ENCODE measurements around the gene RPS10.

The RPS10 gene

DNA sequence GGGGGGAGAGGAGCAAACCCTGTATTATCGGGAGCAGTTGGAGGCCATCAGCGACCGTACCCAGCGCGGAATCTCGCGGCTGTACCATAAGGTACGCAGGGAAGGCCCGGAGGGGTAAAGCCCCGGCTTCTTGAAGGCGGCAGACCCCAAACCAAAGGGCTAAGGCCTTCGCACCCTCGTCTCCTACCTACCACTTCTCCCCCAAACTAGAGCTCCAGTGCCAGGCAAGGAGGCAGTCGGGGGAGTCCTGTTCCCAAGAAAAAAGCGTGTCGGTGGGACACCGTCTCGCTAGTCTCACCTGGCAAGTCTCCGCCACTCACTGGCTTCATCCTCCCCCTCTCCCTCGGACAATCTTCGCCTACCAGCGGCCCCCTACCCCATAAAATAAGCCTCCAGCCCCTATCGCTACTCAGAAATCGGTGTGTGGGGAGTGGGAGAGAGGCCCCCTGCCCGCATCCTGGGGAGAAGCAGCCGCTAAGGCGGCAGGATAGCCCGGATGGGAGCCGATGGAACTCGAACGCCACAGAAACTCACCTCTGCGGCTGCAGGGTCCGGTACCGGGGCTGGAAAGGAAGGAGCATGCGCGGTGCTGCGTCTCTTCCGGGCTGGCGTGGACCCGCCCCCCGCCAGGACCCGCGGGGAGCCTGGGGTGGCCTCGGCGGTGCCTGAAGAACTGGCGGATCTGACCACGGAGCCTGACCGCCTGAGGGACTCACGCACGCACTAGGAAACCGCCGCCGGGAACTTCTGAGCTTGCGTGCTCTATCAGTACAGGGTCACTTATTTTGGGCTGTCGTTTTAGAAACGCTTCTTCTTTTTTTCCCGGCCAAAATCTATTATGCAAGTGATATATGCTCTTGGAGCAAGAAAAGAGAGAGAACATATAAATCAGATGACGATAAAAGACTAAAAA is at the start of gene RPS10:
Gene RPS10, minus strand, starts transcription at position 572 of the 913 bp plus-strand sequence. CDS start 848 bp downstream, outside the sequence.
- DNase-seq (ENCODE audit: low read depth, low spot score) = peak; percentile 82

DNA sequence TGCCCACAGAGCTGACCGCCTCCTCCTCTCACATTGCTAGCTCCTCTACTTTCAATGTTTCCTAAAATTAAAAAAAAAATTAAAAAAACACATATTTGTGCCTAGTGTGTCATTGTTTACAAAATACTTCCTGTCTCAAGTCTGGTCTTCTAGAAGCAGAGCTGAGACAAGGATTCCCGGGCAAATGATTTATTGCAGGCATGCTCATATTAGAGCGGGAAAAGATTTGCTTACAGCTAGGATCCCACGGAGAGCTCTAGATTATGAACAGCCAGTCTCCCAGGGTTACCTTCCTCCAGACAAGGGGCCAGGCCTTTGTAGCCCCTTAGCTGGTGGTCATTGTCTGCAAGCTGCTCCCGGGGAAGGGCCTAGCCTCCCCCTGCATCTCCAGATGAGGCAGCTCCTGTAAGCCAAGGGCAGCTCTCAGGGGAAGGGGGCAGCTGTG is 49.4 kb upstream of the RPS10 start:
- DNase-seq (ENCODE audit: low read depth, low spot score) = no peak

DNA sequence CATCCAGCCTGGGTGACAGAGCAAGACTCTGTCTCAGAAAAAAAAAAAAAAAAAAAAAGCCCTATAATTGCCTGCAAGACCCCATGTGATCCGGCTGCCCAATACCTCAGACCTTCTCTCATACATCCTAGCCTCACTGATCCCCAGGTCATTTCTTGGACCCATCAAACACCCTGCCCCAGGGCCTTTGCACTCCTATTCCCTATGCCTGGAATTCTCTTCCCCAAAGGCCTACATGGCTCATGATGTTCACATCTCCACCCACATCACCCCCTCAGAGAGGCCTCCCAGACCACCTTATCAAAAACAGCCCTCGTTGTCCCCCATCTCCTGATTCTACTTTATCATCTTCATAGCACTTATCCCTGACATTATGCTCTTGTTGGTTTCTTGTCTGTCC is 48.9 kb upstream of the RPS10 start:
- no peak for DNase-seq (ENCODE audit: low read depth, low spot score)

DNA sequence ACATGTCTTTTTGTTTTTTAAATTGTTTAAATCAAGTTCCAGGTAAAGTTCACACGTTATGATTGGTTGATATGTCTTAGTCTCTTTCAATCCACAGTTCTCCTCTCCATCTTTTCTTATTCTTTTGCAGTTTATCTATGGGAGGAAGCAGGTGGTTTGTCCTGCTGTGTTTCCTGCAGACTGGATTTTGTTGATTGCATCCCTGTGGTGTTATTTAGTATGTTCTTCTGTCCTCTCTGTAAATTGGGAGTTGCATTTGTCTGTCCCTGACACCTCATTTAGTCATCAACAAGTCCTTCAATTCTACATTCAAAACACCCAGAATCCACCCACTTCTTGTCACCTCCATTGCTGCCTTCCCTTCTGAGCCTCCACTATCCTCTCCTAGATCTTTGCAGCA is 48.1 kb upstream of the RPS10 start:
- no peak for DNase-seq (ENCODE audit: low read depth, low spot score)

DNA sequence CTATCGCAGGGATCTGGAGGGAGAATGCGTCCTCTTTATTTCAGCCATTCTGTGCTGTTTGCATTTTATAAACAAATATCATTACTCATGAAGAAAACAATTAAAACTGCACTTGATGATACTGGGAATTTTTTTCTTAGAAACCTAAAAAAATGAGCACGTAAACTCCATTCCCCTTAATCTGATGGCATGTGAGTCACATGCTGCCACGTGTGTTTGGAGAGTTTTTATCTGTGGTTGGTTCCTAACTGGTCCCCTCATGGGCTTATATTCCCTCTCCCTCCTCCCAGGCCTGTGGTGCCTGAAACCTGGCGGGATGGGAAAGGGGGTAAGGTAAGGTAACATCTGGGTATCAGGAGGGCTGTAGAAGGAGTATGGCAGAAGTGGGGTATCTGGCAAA is 46.6 kb upstream of the RPS10 start:
- no peak for DNase-seq (ENCODE audit: low read depth, low spot score)

DNA sequence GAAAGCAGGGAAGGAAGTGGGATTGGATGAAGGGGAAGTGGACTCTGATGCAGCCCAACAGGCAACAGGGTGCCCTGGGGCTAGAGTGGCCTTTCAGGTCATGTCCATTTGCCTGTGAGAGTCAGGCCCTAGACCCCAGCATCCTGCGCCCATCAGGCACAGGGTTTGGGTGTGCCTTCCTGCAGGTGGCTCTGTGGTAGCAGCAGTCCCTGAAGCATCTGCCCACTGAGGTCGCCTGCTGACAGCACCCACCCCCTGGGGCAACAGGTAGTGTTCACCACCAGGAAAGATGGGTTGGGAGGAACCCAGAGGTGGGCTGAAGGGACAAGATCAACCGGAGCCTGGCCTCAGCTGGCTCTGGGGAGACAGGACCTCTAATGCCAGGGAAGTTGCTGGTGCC is 43.6 kb upstream of the RPS10 start:
- no peak for DNase-seq (ENCODE audit: low read depth, low spot score)

DNA sequence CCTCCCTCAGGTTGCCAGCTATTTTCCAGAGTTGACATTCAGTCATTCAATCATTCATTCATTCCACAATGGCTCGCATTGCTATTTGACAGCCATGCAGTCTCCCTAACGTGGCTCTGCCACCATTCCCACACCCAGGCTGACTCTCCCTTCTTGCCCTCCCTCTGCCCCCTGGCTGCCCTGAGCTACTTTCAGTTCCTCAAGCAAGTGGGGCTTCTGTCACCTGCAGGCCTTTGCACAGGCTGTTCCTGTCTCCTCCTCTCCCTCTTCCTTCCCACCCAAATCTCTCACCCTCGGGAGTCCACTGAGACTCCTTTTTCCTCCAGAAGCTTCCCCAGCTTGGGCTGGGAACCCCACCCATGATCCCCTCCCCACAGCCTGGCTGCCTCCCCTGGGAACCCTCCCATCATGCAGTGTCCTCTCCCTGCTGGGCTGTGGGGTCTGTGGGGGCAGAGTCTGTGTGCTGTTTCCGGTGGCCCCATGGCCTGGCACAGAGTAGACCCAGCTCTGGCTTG is 42.6 kb upstream of the RPS10 start:
- no peak for DNase-seq (ENCODE audit: low read depth, low spot score)

DNA sequence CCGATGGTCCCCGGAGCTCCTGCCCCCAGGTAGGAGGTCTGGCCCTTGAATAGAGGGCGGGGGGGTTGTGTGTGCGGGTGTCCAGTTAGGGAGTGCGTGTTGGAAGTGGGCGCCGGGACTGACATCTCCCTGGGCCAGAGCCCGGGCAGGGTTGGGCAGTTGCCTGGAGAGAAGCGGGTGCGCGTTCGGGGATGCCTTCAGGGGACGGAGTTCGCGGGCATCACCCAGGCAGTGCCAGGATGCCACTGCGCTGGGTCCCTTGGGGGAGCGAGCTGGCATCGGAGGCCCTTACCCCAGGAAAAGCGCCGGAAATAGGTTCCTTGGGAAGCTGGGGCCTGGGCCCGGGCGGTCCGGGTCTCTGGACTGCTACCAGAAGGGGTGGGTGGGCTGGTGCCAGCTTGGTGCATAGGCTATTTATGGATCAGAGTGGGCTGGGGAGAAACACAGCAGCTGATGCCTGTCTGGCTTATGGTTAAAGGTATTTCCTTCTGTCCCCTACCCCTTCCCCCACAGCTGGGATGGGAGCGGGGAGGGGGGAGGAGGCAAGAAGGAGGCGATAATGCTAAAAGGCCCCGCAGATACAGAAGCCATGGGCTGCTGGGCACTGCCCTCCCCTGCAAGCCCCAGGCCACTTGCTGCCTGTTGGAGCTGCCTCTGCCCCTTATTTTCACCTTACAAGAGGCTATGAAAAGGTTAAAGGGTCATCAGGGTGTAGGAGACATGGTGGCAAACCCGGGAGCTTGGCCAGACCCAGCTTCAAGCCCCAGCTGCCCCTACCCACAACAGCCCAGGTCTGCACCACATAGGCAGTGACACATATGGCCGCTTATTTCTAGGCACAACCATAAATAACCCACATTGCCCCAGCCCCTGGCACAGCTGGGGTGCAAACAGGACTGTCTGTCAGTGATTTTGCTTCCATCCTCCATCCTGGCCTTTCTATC is 40.6 kb upstream of the RPS10 start:
- no peak for DNase-seq (ENCODE audit: low read depth, low spot score)

DNA sequence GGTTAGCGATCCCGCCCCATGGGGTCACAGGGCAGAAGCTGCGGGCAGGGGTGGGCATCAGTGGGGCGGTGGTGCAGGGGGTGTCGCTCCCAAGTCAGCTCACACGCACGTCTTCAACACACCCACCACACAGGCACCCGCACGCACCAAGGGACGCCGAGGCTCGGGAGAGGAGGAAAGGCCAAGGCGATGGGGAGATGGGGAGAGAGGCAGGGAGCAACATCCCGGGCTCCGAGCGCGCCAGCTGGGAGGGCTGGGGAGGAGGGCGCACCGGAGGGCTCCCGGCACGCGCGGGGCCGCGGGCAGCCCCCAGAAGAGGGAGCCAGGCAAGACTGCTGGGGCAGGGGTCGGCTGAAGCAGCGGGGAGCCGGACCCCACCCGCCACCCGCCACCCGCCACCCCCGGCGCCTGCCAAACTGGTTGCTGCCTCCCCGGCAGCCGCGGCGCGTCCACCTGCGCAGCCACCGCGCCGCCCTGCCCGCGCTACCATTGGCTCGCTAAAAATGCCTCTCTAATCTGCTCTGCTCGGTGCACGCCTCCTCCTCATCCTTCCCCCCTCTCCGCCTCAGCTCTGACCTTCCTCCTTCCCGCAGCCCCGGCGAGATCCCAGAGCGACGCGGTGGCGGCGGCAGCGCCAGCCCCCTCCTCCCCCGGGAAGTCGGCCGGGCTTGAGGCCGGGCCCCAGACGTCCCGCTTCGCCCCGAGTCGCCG is 39.8 kb upstream of the RPS10 start, which contains the start of gene PACSIN1:
Gene PACSIN1, plus strand, starts transcription at position 546 of the 711 bp plus-strand sequence. CDS start 60,230 bp downstream, outside the sequence.
- DNase-seq (ENCODE audit: low read depth, low spot score) = no peak

DNA sequence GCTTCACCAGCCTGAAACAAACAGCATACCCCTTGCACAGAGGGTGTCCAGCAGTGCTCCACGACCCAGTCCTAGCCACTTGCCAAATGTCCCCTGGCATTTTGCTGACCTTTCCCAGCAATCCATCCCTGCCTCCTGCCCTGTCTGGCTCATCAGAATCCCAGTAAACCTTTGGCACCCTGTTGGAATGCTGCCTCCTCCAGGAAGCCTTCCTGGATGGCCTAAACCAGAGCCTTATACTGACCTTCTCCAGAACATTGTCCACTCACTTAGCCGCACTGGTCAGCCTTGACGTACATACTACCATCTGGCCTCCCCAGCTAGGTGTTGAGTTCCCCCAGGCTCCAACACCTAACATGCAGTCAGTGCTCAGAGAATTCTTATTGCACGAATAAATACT is 38.0 kb upstream of the RPS10 start:
- no peak for DNase-seq (ENCODE audit: low read depth, low spot score)

DNA sequence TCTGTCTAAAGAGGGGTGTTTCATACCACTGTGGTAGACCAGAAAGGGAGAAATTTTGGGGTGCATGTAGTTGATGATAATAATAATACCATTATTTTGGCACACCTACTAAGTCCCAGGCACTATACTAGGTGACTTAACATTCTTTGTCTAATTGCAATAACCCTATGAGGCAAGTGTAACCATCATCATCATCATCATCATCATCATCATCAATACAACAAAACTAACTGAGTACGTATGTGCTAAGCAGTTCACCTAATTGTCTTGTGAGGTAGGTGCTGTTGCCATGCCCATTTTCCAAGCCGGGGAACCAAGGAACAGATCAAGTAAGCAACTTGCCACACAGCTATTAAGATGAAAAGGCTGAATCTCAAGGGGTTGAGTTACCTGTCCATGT is 37.4 kb upstream of the RPS10 start:
- DNase-seq (ENCODE audit: low read depth, low spot score) = no peak

DNA sequence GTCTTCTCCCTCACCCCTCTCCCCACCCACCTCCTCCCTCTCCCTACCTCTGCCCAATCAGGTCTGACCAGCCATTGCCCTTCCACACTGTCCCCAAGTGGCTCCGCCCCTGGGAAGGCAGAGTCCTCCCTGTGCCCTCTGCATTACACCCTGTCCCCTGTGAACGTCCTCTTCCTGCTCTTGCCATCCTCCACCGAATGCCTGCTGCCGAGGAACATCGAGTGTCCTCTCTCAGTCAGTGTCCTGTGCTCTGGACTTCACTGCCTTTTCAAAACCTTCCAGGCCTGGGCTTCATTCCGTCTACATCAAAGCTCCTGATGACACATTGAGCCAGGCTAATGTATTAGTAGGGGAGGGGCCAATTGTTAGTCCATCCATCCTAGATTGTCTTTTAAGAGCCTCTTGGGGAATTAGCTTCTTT is 36.7 kb upstream of the RPS10 start:
- no peak for DNase-seq (ENCODE audit: low read depth, low spot score)

DNA sequence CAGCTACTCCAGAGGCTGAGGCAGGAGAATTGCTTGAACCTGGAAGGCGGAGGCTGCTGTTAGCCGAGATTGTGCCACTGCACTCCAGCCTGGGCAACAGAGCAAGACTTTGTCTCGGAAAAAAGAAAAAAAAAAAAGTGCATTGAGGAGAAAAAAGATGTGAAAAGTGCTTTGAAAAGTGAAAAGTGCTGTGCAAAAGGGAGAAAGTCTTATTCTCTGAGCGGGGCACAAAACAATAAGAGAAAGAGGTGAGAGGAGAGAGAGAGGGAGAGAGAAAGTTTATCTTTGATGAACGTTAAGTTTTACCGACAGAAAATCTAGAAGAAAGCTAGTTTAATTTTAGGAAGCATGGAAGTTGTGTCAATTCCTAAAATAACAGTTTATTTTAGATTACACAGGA is 36.1 kb upstream of the RPS10 start:
- DNase-seq (ENCODE audit: low read depth, low spot score) = no peak

DNA sequence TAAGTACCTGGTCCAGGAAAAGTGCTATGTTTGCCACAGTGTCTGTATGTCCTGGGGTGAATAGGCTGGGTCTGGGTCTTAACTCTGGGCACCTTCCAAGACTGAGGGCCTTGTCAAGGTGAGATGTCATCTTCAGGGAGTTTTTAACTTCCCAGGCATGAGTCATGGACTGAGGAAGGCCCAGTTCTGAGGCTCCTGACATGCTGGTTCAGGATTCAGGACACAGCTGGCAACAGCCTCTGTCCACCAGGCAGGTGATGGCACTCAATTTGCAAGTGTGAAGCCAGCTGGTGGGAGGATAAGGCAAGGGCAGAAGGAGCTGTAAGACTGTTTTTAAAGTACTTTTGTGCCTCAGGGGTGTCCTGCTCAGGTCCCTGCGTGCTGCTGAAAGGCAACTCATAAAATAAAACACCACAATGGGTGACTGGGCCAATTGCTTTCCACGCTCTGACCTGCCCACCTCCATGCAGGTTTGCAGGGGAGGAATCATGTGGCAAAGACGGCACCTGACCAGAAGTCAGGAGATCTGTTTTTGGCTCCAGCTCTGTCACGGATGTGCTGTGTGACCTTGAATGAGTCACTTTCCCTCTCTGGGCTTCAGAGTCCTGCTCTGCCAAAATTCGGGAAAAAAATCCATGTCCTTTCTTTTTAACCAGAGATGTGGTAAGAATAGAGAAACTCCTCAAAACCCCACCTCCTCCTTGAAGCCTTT is 35.1 kb upstream of the RPS10 start:
- DNase-seq (ENCODE audit: low read depth, low spot score) = no peak

DNA sequence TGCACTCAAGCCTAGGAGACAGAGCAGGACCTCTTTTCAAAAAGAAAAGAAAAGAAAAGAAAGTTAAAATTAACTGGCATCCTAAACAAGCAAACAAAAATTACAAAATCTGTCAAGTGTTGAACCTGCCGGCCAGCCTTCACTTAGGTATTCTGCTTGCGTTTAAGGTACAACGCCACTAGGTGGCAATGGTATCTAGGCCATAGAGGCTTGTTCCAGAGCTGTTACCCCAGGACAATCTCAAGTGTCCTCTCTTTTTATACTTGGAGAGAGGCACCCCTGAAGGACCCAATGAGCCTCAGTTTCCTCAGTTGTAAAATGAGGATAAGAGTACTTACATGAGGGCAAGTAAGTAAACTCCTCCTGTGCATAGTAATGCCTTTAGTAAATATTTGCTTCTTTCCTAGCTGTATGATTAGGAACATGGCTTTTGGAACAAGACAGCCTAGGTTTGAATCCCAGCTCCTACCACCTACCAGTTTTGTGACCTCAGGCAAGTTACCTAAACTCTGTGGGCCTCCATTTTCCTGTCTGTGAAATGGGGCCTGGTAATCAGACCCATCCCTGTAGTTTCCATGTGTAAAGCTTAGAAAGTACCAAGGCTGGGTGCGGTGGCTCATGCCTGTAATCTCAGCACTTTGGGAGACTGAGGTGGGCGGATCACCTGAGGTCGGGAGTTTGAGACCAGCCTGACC is 34.2 kb upstream of the RPS10 start:
- DNase-seq (ENCODE audit: low read depth, low spot score) = peak; percentile 8

DNA sequence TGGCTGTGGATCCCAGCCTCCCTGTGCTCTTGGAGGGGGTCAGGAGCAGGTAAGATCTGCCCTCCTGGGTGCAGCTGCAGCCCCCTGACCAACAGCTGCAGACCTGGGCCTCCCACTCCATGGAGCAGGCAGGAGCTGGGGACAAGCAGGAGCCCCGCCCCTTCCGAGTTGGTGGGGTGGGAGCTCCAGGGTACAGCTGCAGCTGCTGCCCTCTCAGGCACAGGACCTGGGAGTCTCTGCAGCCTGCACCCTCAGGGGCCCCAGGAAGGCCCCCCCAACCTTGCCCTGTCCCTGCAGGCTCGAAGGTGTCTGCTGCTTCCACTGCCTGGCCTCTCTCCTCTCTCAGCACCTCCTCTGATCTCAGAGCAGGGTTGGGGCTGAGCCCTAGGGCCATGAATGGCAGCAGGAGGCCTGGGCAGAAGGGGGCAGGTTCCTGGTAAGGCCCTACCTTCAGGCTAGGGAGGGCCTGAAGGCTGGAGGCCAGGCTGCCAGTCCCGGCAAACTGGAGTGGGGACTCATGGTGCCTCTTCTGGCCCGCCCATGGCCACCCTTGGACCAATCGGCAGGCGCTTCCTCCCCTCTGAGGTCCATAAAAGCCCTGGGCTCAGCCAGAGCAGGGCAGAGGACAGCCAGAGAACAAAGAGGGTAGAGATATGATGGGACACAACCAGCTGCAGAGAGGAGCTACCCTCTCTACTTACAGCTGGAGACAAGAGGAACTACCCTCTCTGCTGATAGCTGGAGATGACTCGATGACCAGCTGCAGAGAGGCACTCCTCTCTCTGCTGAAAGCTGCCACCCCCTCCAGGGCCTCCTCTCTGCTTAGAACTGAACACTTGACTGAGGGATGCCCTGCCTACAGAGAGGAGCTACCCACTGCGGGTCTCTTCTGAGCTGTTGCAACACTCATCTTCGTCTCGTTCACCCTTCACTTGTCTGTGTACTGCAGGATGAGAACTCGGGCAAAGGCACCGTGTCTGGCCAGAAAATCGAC is 32.2 kb upstream of the RPS10 start:
- DNase-seq (ENCODE audit: low read depth, low spot score) = no peak

DNA sequence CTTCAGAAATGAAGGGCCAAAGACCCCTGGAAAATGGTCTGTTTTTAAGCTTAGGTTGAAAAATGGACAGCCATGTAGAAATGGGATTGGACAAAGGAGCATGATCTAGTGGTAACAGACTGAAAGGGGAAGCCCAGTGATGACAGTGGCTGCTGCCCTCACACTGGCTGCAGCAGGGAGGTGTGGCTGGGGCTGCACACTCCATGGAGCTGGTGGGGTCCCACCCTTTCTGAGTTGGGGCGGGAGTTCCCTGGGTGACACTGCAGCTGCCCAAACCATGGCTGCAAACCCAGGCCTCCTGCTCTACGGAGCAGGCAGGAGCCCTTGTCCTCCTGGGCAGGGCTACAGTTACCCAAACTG is 31.5 kb upstream of the RPS10 start:
- no peak for DNase-seq (ENCODE audit: low read depth, low spot score)

DNA sequence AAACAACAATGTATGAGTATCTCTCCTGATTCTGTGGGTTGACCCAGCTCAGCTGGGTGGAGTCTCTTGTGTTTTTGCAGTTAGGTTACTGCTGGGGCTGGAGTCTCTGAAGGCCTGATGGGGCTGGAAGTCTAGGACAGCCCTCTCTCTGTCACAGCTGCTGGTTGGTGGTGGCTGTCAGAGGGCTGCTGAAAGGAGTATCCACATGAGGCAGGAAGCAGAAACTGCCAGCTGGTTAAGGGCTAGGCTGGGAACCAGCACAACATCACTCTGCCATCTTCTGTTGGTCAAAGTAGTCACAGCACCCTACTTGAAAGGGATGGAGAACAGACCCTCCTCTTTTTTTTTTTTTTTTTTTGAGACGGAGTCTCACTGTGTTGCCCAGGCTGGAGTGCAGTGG is 30.0 kb upstream of the RPS10 start:
- DNase-seq (ENCODE audit: low read depth, low spot score) = no peak

DNA sequence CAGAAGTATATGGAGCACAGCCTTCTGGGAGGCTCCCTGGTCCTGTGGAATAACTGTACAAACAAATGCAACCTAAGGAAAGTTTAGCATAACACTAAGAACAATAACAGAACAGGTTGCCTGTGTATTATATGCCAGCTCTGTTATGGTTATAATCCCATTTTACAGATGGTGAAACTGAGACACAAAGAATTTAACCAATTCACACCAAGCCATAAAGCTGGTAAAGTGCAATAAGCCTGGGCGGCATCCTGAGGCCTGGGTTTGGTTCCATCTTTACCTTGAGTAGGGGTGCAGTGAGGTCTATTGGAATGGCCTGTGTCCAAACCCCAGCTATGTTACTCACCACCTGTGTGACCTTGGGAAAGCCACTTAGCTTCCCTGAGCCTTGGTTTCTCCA is 25.3 kb upstream of the RPS10 start:
- DNase-seq (ENCODE audit: low read depth, low spot score) = no peak

Measured in activated naive CD8-positive, alpha-beta T cell treated with anti-CD3 and anti-CD28 coated beads, Interleukin-2, amount 50 U/mL, for 16 hours (primary cell).